Caco-2 (cell line): ENCODE results near the gene ABCC5. TPM values are rescaled to one million over a fixed set of nuclear protein-coding genes. Genes with fewer than 3 reads are reported as not detected.

Experiments
- BruUV-seq: library from RNA; stranded (reverse); fragments of 400-500 nt; replicated peaks from 2 replicates; lab custom pipeline; 2021; lab: Mats Ljungman, UMichigan
- CTCF ChIA-PET: fragments of 300-600 bp; sonication (Branson Sonifier 250); formaldehyde crosslinking; loops from one replicate; lab custom pipeline; 2022; ENCODE audit warnings: antibody characterized with exemption; lab: Charles Lee
- POLR2A ChIA-PET: fragments of 300-600 bp; sonication (Branson Sonifier 250); formaldehyde crosslinking; loops from one replicate; lab custom pipeline; 2022; ENCODE audit warnings: antibody characterized with exemption; lab: Charles Lee
- DNase-seq, 2 experiments: peaks; one replicate each; pipeline versions ENCODE4 v3.0.0 to v3.0.0-alpha.2; 2020 to 2022
- H3K27me3 ChIP-seq: replicated peaks from 2 replicates; pipeline ENCODE4 v1.6.0; 2011; ENCODE audit warnings: low read length; ENCODE audit not compliant: control insufficient read depth, insufficient read depth
- H3K36me3 ChIP-seq: 2 replicates; pipeline ENCODE4 v1.5.1; 2011; ENCODE audit warnings: low read length; ENCODE audit not compliant: control insufficient read depth, insufficient read depth
- H3K4me1 ChIP-seq: fragments of 250-450 bp; sonication (Bioruptor Pico); 2 replicates; pipeline ENCODE4 v1.5.1; 2020; ENCODE audit warnings: mild to moderate bottlenecking
- H3K4me3 ChIP-seq: 2 replicates; pipeline ENCODE4 v1.5.1; 2011; ENCODE audit warnings: low read depth, mild to moderate bottlenecking, control low read depth, low read length
- H3K9me3 ChIP-seq: fragments of 250-450 bp; sonication (Bioruptor Pico); 2 replicates; pipeline ENCODE4 v1.5.1; 2020; ENCODE audit warnings: mild to moderate bottlenecking, moderate library complexity
- H3K27ac Mint-ChIP-seq: one replicate; pipeline ENCODE4 v1.8.0; 2022; ENCODE audit warnings: mixed read lengths; ENCODE audit not compliant: unreplicated experiment
- H3K27me3 Mint-ChIP-seq: one replicate; pipeline ENCODE4 v1.8.0; 2022; ENCODE audit warnings: mixed read lengths; ENCODE audit not compliant: insufficient read depth, unreplicated experiment
- H3K36me3 Mint-ChIP-seq: one replicate; pipeline ENCODE4 v1.8.0; 2022; ENCODE audit warnings: mild to moderate bottlenecking, mixed read lengths; ENCODE audit not compliant: insufficient read depth, unreplicated experiment
- H3K4me1 Mint-ChIP-seq: one replicate; pipeline ENCODE4 v1.8.0; 2022; ENCODE audit warnings: low read depth, mixed read lengths; ENCODE audit not compliant: unreplicated experiment
- H3K4me3 Mint-ChIP-seq: one replicate; pipeline ENCODE4 v1.8.0; 2022; ENCODE audit warnings: mild to moderate bottlenecking, moderate library complexity, mixed read lengths; ENCODE audit not compliant: unreplicated experiment
- H3K9me3 Mint-ChIP-seq: one replicate; pipeline ENCODE4 v1.8.0; 2022; ENCODE audit warnings: mixed read lengths; ENCODE audit not compliant: unreplicated experiment
- intact Hi-C: fragments of 100-400 bp; cut with micrococcal nuclease; formaldehyde crosslinking; loops from one replicate; pipeline ENCODE4 v1.10.0; 2022; ENCODE audit not compliant: unreplicated experiment
- total RNA-seq: library from RNA; stranded (reverse); gene quantifications from 2 replicates; pipeline ENCODE4 v1.2.3, GENCODE V29; 2022
- TF ChIP-seq, protein P1 (sequence below), 2 experiments: fragments of 200-600 bp in 1 of 2; IDR thresholded peaks; 1 replicate in 1 of 2; 2 replicates in 1 of 2; pipeline versions ENCODE4 v1.5.1 to v1.8.0; 2011 to 2022; ENCODE audit warnings: antibody characterized with exemption in 1 of 2, control low read depth in 1 of 2, inconsistent platforms in 1 of 2, low read depth in 1 of 2, low read length in 1 of 2, mild to moderate bottlenecking in 1 of 2, moderate library complexity in 1 of 2; ENCODE audit not compliant: insufficient read depth in 1 of 2, severe bottlenecking in 1 of 2, unreplicated experiment in 1 of 2

The ABCC5 gene
- total RNA-seq, 1 experiment from 2014 or later: 21.3 TPM

DNA sequence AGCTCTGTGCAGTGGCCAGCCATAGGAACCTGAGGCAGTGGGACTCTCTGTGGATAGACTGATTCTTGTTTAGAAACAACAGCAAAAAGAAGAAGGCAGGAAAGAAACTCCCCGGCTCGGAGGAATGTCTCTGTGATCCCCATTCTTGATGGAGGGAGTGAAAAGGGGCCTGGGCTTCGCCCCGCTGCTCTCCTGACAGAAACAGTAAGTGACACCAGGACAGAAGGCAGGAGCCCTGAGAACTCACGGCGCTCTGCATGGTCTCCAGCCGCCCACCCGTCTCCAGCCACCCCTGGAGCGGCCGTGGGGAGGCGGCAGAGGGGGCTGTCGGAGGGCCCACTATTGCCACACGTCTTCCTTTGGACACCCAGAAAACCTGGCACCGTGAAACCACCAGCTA, 97.3 kb downstream of the ABCC5 start:
- DNase-seq: no peak
- Histone ChIP-seq H3K27me3 (no peaks in the 10 kb centered on the region), H3K9me3 (no peaks in the 10 kb centered on the region), H3K4me1 (no peaks in the 10 kb centered on the region), H3K36me3 (no peaks in the 10 kb centered on the region), H3K4me3 (no peak overlapping the region)
- ChIA-PET CTCF (no interaction called here), POLR2A (no interaction called here)
- TF ChIP-seq, protein P1, sequence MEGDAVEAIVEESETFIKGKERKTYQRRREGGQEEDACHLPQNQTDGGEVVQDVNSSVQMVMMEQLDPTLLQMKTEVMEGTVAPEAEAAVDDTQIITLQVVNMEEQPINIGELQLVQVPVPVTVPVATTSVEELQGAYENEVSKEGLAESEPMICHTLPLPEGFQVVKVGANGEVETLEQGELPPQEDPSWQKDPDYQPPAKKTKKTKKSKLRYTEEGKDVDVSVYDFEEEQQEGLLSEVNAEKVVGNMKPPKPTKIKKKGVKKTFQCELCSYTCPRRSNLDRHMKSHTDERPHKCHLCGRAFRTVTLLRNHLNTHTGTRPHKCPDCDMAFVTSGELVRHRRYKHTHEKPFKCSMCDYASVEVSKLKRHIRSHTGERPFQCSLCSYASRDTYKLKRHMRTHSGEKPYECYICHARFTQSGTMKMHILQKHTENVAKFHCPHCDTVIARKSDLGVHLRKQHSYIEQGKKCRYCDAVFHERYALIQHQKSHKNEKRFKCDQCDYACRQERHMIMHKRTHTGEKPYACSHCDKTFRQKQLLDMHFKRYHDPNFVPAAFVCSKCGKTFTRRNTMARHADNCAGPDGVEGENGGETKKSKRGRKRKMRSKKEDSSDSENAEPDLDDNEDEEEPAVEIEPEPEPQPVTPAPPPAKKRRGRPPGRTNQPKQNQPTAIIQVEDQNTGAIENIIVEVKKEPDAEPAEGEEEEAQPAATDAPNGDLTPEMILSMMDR (IDR thresholded peaks at IDR 0.05; ENCODE audit: insufficient read depth in 1 of 2, low read depth in 1 of 2, low read length in 1 of 2, severe bottlenecking in 1 of 2, unreplicated experiment in 1 of 2): no peak
- intact Hi-C loops: no loop called here
- H3K4me3 Mint-ChIP-seq: no peak overlapping the region
- H3K36me3 Mint-ChIP-seq: peaks cover 13% of the 10 kb centered on the region
- no peak overlapping the region for H3K27ac Mint-ChIP-seq
- no TSS peak for BruUV-seq
- no peaks in the 10 kb centered on the region for H3K9me3 Mint-ChIP-seq
- H3K27me3 Mint-ChIP-seq: no peaks in the 10 kb centered on the region
- H3K4me1 Mint-ChIP-seq: no peaks in the 10 kb centered on the region

DNA sequence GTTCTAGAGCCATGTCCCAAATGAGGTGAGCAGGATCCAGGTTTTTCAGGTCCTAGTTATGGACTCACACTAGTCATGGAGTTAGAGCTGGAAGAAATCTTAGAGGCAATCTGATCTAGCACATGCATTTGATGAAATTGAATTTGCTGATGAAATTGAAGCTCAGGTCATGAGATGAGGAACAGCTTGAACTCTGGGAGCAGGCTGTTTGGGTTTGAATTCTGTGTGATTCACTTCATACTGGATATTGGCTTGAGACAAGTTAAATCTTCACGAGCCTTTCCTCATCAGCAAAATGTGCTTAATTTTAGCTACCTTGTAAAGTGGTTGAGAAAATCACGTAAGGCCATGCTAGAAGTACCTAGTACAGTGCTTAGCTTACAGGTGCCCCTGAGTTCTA, 99.5 kb downstream of the ABCC5 start:
- POLR2A ChIA-PET: no interaction called here
- no peak for DNase-seq
- H3K36me3 ChIP-seq: no peaks in the 10 kb centered on the region
- intact Hi-C loops: no loop called here
- no peaks in the 10 kb centered on the region for H3K9me3 ChIP-seq
- no peak overlapping the region for H3K27ac Mint-ChIP-seq
- no peak overlapping the region for H3K4me3 ChIP-seq
- no peaks in the 10 kb centered on the region for H3K27me3 ChIP-seq
- TF ChIP-seq, protein P1 (IDR thresholded peaks at IDR 0.05; ENCODE audit: insufficient read depth in 1 of 2, low read depth in 1 of 2, low read length in 1 of 2, severe bottlenecking in 1 of 2, unreplicated experiment in 1 of 2): no peak
- peaks cover 2% of the 10 kb centered on the region for H3K4me1 Mint-ChIP-seq
- CTCF ChIA-PET: no interaction called here
- BruUV-seq: no TSS peak
- no peak overlapping the region for H3K4me3 Mint-ChIP-seq
- peaks cover 6% of the 10 kb centered on the region for H3K36me3 Mint-ChIP-seq
- peaks cover 4% of the 10 kb centered on the region for H3K4me1 ChIP-seq
- H3K9me3 Mint-ChIP-seq: no peaks in the 10 kb centered on the region
- H3K27me3 Mint-ChIP-seq: no peaks in the 10 kb centered on the region

DNA sequence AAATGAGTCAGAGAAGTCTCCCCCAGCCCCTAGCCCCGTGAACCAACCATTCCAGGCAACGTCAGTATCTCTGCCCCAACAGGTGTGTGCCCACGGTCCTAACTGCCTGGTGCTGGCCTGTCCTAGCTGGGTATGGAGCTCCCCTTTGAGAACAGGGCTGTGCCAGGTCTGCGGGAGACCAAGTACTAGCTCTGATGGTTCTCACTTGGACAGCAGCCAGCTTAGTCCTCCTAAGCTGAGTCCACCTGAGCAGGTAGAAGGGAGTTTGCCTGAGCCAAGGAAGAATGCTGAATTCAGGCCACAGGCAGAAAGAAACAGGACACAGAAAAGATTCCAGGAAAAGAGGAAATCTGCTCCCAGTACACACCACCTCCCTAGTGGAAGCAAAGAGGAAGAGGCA, 99.9 kb downstream of the ABCC5 start:
- CTCF ChIA-PET: no interaction called here
- Mint-ChIP-seq H3K36me3 (peaks cover 6% of the 10 kb centered on the region), H3K27ac (no peak overlapping the region), H3K4me3 (no peak overlapping the region), H3K4me1 (peaks cover 6% of the 10 kb centered on the region), H3K9me3 (no peaks in the 10 kb centered on the region), H3K27me3 (no peaks in the 10 kb centered on the region)
- Histone ChIP-seq H3K9me3 (no peaks in the 10 kb centered on the region), H3K4me3 (no peak overlapping the region), H3K4me1 (peaks cover 7% of the 10 kb centered on the region), H3K36me3 (no peaks in the 10 kb centered on the region), H3K27me3 (no peaks in the 10 kb centered on the region)
- no peak for DNase-seq
- no TSS peak for BruUV-seq
- POLR2A ChIA-PET: no interaction called here
- intact Hi-C loops: no loop called here
- TF ChIP-seq, protein P1 (IDR thresholded peaks at IDR 0.05; ENCODE audit: insufficient read depth in 1 of 2, low read depth in 1 of 2, low read length in 1 of 2, severe bottlenecking in 1 of 2, unreplicated experiment in 1 of 2): no peak
